DND-41 (cell line): Measurements from ENCODE around the gene ATP2A3.

Experiments
- ATAC-seq: fragments of 200-7000 bp; cut with Tn5 transposase; 3 replicates; pipeline ENCODE4 v1.9.1; 2021; ENCODE audit warnings: low read depth; ENCODE audit not compliant: insufficient read depth
- DNase-seq: peaks from one replicate; pipeline ENCODE4 v3.0.0-alpha.2; 2020
- H2AFZ ChIP-seq: 2 replicates; pipeline ENCODE4 v1.6.0; 2012; ENCODE audit warnings: low read depth, low read length
- H3K27ac ChIP-seq: 2 replicates; pipeline ENCODE4 v1.5.1; 2012; ENCODE audit warnings: low read length, inconsistent platforms
- H3K27me3 ChIP-seq: fragments of 200-600 bp; sonication (generic); 2 replicates; pipeline ENCODE4 v1.6.0; 2012; ENCODE audit warnings: low read length, mild to moderate bottlenecking, inconsistent platforms; ENCODE audit not compliant: insufficient read depth, poor library complexity
- H3K36me3 ChIP-seq: 2 replicates; pipeline ENCODE4 v1.5.1; 2012; ENCODE audit warnings: low read length, inconsistent platforms; ENCODE audit not compliant: insufficient read depth
- H3K4me1 ChIP-seq: 2 replicates; pipeline ENCODE4 v1.5.1; 2012; ENCODE audit warnings: mild to moderate bottlenecking, low read length; ENCODE audit not compliant: insufficient read depth
- H3K4me2 ChIP-seq: 2 replicates; pipeline ENCODE4 v1.6.0; 2012; ENCODE audit warnings: mild to moderate bottlenecking, moderate library complexity, low read length, inconsistent platforms; ENCODE audit not compliant: insufficient read depth
- H3K4me3 ChIP-seq, 2 experiments: fragments of 200-600 bp in 1 of 2; shearing (Covaris generic) in 1 of 2; 2 replicates each; pipeline ENCODE4 v1.5.1; 2012 to 2016; ENCODE audit warnings: inconsistent platforms in 2 of 2, low read length in 2 of 2, mild to moderate bottlenecking in 2 of 2, low read depth in 1 of 2, moderate library complexity in 1 of 2
- H3K79me2 ChIP-seq: 2 replicates; pipeline ENCODE4 v1.6.0; 2012; ENCODE audit warnings: low read length, inconsistent platforms; ENCODE audit not compliant: insufficient read depth
- H3K9ac ChIP-seq: 2 replicates; pipeline ENCODE4 v1.6.0; 2012; ENCODE audit warnings: low read depth, mild to moderate bottlenecking, inconsistent platforms, low read length, moderate library complexity
- H3K9me3 ChIP-seq: 2 replicates; pipeline ENCODE4 v1.5.1; 2012; ENCODE audit warnings: low read length, moderate library complexity, mild to moderate bottlenecking, inconsistent platforms; ENCODE audit not compliant: insufficient read depth, severe bottlenecking
- H4K20me1 ChIP-seq: 2 replicates; pipeline ENCODE4 v1.6.0; 2012; ENCODE audit warnings: low read length; ENCODE audit not compliant: insufficient read depth
- CTCF ChIP-seq: IDR thresholded peaks from 2 replicates; pipeline ENCODE4 v1.5.1; 2012; ENCODE audit warnings: borderline replicate concordance, low read length, moderate library complexity, mild to moderate bottlenecking; ENCODE audit not compliant: poor library complexity, severe bottlenecking; ENCODE audit errors: extremely low read depth
- EZH2 ChIP-seq: IDR thresholded peaks from 3 replicates; pipeline ENCODE4 v1.6.1; 2012; ENCODE audit warnings: borderline replicate concordance, low read depth, mild to moderate bottlenecking, moderate library complexity, low read length, inconsistent platforms; ENCODE audit not compliant: severe bottlenecking

The ATP2A3 gene

GRCh38 chr17:3956327-3956957, 7.8 kb downstream of the ATP2A3 start:
- no peak overlapping the region for H2AFZ ChIP-seq
- DNase-seq (no peak), ATAC-seq (no peak)
- H3K4me2 ChIP-seq: no peak overlapping the region
- peaks cover 91% of the 10 kb centered on the region for H3K79me2 ChIP-seq
- H4K20me1 ChIP-seq: peaks cover 90% of the 10 kb centered on the region
- no peak overlapping the region for H3K9ac ChIP-seq
- H3K4me1 ChIP-seq: peaks cover 37% of the 10 kb centered on the region
- peak overlapping the region; percentile 56 for H3K27ac ChIP-seq
- TF ChIP-seq EZH2 (no peak), CTCF (no peak)
- no peak overlapping the region for H3K4me3 ChIP-seq
- no peaks in the 10 kb centered on the region for H3K27me3 ChIP-seq
- H3K9me3 ChIP-seq: no peaks in the 10 kb centered on the region
- H3K36me3 ChIP-seq: peaks cover 87% of the 10 kb centered on the region

GRCh38 chr17:3955673-3955988, 8.6 kb downstream of the ATP2A3 start:
- peaks cover 88% of the 10 kb centered on the region for H3K36me3 ChIP-seq
- H3K4me3 ChIP-seq: no peak overlapping the region
- DNase-seq: no peak
- H3K4me1 ChIP-seq: peaks cover 29% of the 10 kb centered on the region
- H3K27me3 ChIP-seq: no peaks in the 10 kb centered on the region
- TF ChIP-seq EZH2 (no peak), CTCF (no peak)
- H3K27ac ChIP-seq: no peak overlapping the region
- H2AFZ ChIP-seq: no peak overlapping the region
- no peak overlapping the region for H3K9ac ChIP-seq
- no peaks in the 10 kb centered on the region for H3K9me3 ChIP-seq
- H3K79me2 ChIP-seq: peaks cover 88% of the 10 kb centered on the region
- ATAC-seq: no peak
- peaks cover 84% of the 10 kb centered on the region for H4K20me1 ChIP-seq
- H3K4me2 ChIP-seq: no peak overlapping the region

- Histone ChIP-seq H3K36me3 (peaks cover 88% of the 10 kb centered on the region), H3K27ac (peak overlapping the region; percentile 39; the same call in 1 of the 2 replicates), H3K27me3 (no peaks in the 10 kb centered on the region), H2AFZ (no peak overlapping the region), H3K4me3 (no peak overlapping the region), H3K9me3 (no peaks in the 10 kb centered on the region), H3K4me2 (no peak overlapping the region), H3K4me1 (peaks cover 24% of the 10 kb centered on the region), H3K9ac (no peak overlapping the region), H4K20me1 (peaks cover 79% of the 10 kb centered on the region), H3K79me2 (peaks cover 87% of the 10 kb centered on the region)
- ATAC-seq (no peak), DNase-seq (no peak)
- TF ChIP-seq CTCF (no peak), EZH2 (no peak)
These were observed 9.1 kb downstream of the ATP2A3 start for GRCh38 chr17:3954976-3955672.
